Small intestine (tissue), 7 donors: Measurements from ENCODE around the gene ISG20L2. TPM values are rescaled to one million over a fixed set of nuclear protein-coding genes. Genes with fewer than 3 reads are reported as not detected.
"Not testable (repeated sequence)": the region's sequence is repeated elsewhere in the genome, so short reads cannot be mapped to it uniquely, and the experiment has no call there.

Experiments used
- DNase-seq, 2 donors: peaks; one replicate each; pipeline versions ENCODE4 v3.0.0 to v3.0.0-alpha.2; 2013
- FAIRE-seq: peaks from 2 replicates; lab custom pipeline; 2012; peaks lifted over from hg19 to GRCh38; lab: Jason Lieb, UNC
- H3K27ac ChIP-seq, 3 donors: one replicate each; pipeline ENCODE4 v1.5.1; 2013; ENCODE audit warnings: low read length in 2 of 3, mild to moderate bottlenecking in 2 of 3, control low read depth in 1 of 3, inconsistent platforms in 1 of 3, low read depth in 1 of 3, moderate library complexity in 1 of 3
- H3K27me3 ChIP-seq, 3 donors: one replicate each; pipeline ENCODE4 v1.6.1; 2013; ENCODE audit warnings: low read length in 3 of 3, inconsistent platforms in 1 of 3; ENCODE audit not compliant: control insufficient read depth in 3 of 3, insufficient read depth in 3 of 3
- H3K36me3 ChIP-seq, 3 donors: one replicate each; pipeline ENCODE4 v1.6.1; 2013; ENCODE audit warnings: low read length in 3 of 3, inconsistent platforms in 1 of 3, low read depth in 1 of 3, mild to moderate bottlenecking in 1 of 3, moderate library complexity in 1 of 3; ENCODE audit not compliant: control insufficient read depth in 3 of 3, insufficient read depth in 2 of 3
- H3K4me1 ChIP-seq, 3 donors: one replicate each; pipeline ENCODE4 v1.6.1; 2013; ENCODE audit warnings: low read length in 2 of 3, inconsistent platforms in 1 of 3, low read depth in 1 of 3, mild to moderate bottlenecking in 1 of 3, moderate library complexity in 1 of 3; ENCODE audit not compliant: control insufficient read depth in 3 of 3, insufficient read depth in 2 of 3
- H3K4me3 ChIP-seq, 3 donors: one replicate each; pipeline ENCODE4 v1.5.1; 2013; ENCODE audit warnings: low read length in 3 of 3, control low read depth in 1 of 3, inconsistent platforms in 1 of 3, low read depth in 1 of 3, mild to moderate bottlenecking in 1 of 3, moderate library complexity in 1 of 3
- H3K9me3 ChIP-seq, 2 donors: one replicate each; pipeline ENCODE4 v1.6.1; 2013; ENCODE audit warnings: low read depth in 1 of 2, low read length in 1 of 2; ENCODE audit not compliant: control insufficient read depth in 2 of 2, insufficient read depth in 1 of 2
- WGBS, 3 donors: extraction: QIAGEN DNeasy Blood & Tissue Kit; methylation state at CpG; one replicate each; pipeline ENCODE4 v1.1.7; 2013; 5-methylcytosine and 5-hydroxymethylcytosine counted together
- polyA plus RNA-seq, 4 donors: library from polyadenylated mRNA; stranded (reverse) in 3 of 4; unstranded in 1 of 4; fragments of 200-250 nt in 3 of 4; fragments of 120-200 nt in 1 of 4; gene quantifications; one replicate each; pipeline versions ENCODE4 v1.2.1 to v1.2.3, GENCODE V29; 2013
- donor health status: healthy with polysubstance abuse.
- donor health status: control.
- donor health status: control.
- donor health status: Bipolar disorder and iron deficiency.
- donor health status: healthy.

Gene ISG20L2
- polyA plus RNA-seq, 4 donors: 12.5 to 34.5 (median 14.9) TPM

- DNase-seq (peak; percentile 33 to 36), FAIRE-seq (no peak)
- Histone ChIP-seq H3K27me3 (no peaks in the 10 kb centered on the region), H3K4me3 (peak overlapping the region in 2 of 3 donors; percentile 72 to 91), H3K9me3 (no peaks in the 10 kb centered on the region), H3K36me3 (peaks cover 0 to 17% (median 3%) of the 10 kb centered on the region in 3 donors), H3K4me1 (peaks cover 6 to 23% (median 7%) of the 10 kb centered on the region in 3 donors), H3K27ac (peak overlapping the region in 2 of 3 donors; percentile 88 to 97)
- 9 to 21% (median 12%) methylated on average over 8 of the region's 8 CpGs for WGBS, 3 donors
Observed at GRCh38 chr1:156768610-156769295, 40.2 kb upstream of the ISG20L2 start.

GRCh38 chr1:156767879-156768604 is 39.5 kb upstream of the ISG20L2 start:
- WGBS, 3 donors: 1% methylated on average over 21 to 31 of the region's 31 CpGs
- H3K4me1 ChIP-seq: peaks cover 3 to 19% (median 7%) of the 10 kb centered on the region in 3 donors
- peak overlapping the region; percentile 79 to 97 (median 88) for H3K27ac ChIP-seq
- no peaks in the 10 kb centered on the region for H3K27me3 ChIP-seq
- H3K36me3 ChIP-seq: peaks cover 0 to 14% (median 3%) of the 10 kb centered on the region in 3 donors
- peak overlapping the region; percentile 72 to 91 (median 90) for H3K4me3 ChIP-seq
- no peaks in the 10 kb centered on the region for H3K9me3 ChIP-seq
- FAIRE-seq: no peak
- peak; percentile 30 to 61 for DNase-seq

- Histone ChIP-seq H3K27ac (peak within 1 kb of the TSS; percentile 79 to 97 (median 92)), H3K36me3 (peaks cover 0 to 14% (median 3%) of the 10 kb centered on the region in 3 donors), H3K9me3 (no peaks in the 10 kb centered on the region), H3K4me3 (peak within 1 kb of the TSS; percentile 72 to 91 (median 90)), H3K4me1 (peaks cover 3 to 15% (median 5%) of the 10 kb centered on the region in 3 donors), H3K27me3 (no peaks in the 10 kb centered on the region)
- 0 to 1% (median 0%) methylated on average over 49 to 50 of the region's 50 CpGs for WGBS, 3 donors
- FAIRE-seq (no peak), DNase-seq (peak; percentile 99 to 100)
Observed at GRCh38 chr1:156767101-156767878, 38.7 kb upstream of the ISG20L2 start, which contains the start of gene PRCC. PRCC (plus strand) TSS chr1:156767535; CDS start chr1:156767772, 237 bp downstream.

GRCh38 chr1:156766298-156767100 is 37.9 kb upstream of the ISG20L2 start:
- Histone ChIP-seq H3K27ac (peak overlapping the region; percentile 65 to 97 (median 92)), H3K4me3 (peak overlapping the region; percentile 38 to 74 (median 69)), H3K9me3 (no peaks in the 10 kb centered on the region), H3K4me1 (peaks cover 3 to 15% (median 3%) of the 10 kb centered on the region in 3 donors), H3K36me3 (peaks cover 0 to 12% (median 3%) of the 10 kb centered on the region in 3 donors), H3K27me3 (no peaks in the 10 kb centered on the region)
- FAIRE-seq (no peak), DNase-seq (no peak)
- WGBS, 3 donors: 4 to 8% (median 6%) methylated on average over 14 of the region's 14 CpGs

- DNase-seq: peak in 1 of 2 donors; percentile 23
- Histone ChIP-seq H3K9me3 (no peaks in the 10 kb centered on the region), H3K27ac (peak overlapping the region in 1 of 3 donors; percentile 92), H3K4me1 (peaks cover 3 to 15% (median 3%) of the 10 kb centered on the region in 3 donors), H3K36me3 (peaks cover 0 to 4% (median 0%) of the 10 kb centered on the region in 3 donors), H3K4me3 (peak overlapping the region in 2 of 3 donors; percentile 69 to 74), H3K27me3 (no peaks in the 10 kb centered on the region)
- FAIRE-seq: no peak
- WGBS, 3 donors: 89 to 92% (median 90%) methylated on average over 5 of the region's 5 CpGs
Observed at GRCh38 chr1:156765666-156766065, 37.1 kb upstream of the ISG20L2 start.

- not testable (repeated sequence) for FAIRE-seq
Observed at GRCh38 chr1:156765136-156765535, 36.6 kb upstream of the ISG20L2 start.

GRCh38 chr1:156760796-156761104 is 32.2 kb upstream of the ISG20L2 start:
- no peak overlapping the region for H3K4me3 ChIP-seq
- H3K4me1 ChIP-seq: peaks cover 0 to 3% (median 0%) of the 10 kb centered on the region in 3 donors
- no peaks in the 10 kb centered on the region for H3K36me3 ChIP-seq
- H3K27me3 ChIP-seq: no peaks in the 10 kb centered on the region
- H3K9me3 ChIP-seq: no peaks in the 10 kb centered on the region
- WGBS, 3 donors: 50 to 79% (median 59%) methylated on average over 4 of the region's 4 CpGs
- DNase-seq (no peak), FAIRE-seq (no peak)
- H3K27ac ChIP-seq: no peak overlapping the region

More at GRCh38 chr1:156765136-156765535, 36.6 kb upstream of the ISG20L2 start:
- H3K27ac ChIP-seq, H3K9me3 ChIP-seq, H3K36me3 ChIP-seq, H3K27me3 ChIP-seq, DNase-seq, H3K4me3 ChIP-seq: not testable (repeated sequence)
- WGBS, 3 donors: 96 to 97% (median 96%) methylated on average over 14 to 15 of the region's 15 CpGs
- H3K4me1 ChIP-seq: peaks cover 3 to 14% (median 3%) of the 10 kb centered on the region in 3 donors
